A673 (cell line): Measurements from ENCODE around the gene ANKRD55. TPM values are rescaled to one million over a fixed set of nuclear protein-coding genes. Genes with fewer than 3 reads are reported as not detected.
"Not testable (repeated sequence)": the region's sequence is repeated elsewhere in the genome, so short reads cannot be mapped to it uniquely, and the experiment has no call there.

Experiments used
- BruUV-seq: library from RNA; stranded (reverse); fragments of 400-500 nt; replicated peaks from 2 replicates; lab custom pipeline; 2021; lab: Mats Ljungman, UMichigan
- CTCF ChIA-PET: fragments of 300-600 bp; sonication (Branson Sonifier 250); formaldehyde crosslinking; loops from one replicate; lab custom pipeline; 2022; ENCODE audit warnings: antibody characterized with exemption; lab: Charles Lee
- POLR2A ChIA-PET: fragments of 300-600 bp; sonication (Branson Sonifier 250); formaldehyde crosslinking; loops from one replicate; lab custom pipeline; 2022; ENCODE audit warnings: antibody characterized with exemption; ENCODE audit not compliant: low non-redundant PET; lab: Charles Lee
- DNase-seq: peaks from one replicate; pipeline ENCODE4 v3.0.0-alpha.2; 2015; ENCODE audit warnings: low spot score
- H3K27ac ChIP-seq: fragments of 200-600 bp; sonication (generic); 2 replicates; pipeline ENCODE4 v1.5.1; 2016; ENCODE audit warnings: mixed run types, low read depth, mild to moderate bottlenecking, mixed read lengths, antibody characterized with exemption, low read length; ENCODE audit not compliant: poor library complexity, severe bottlenecking
- H3K27me3 ChIP-seq: fragments of 200-600 bp; sonication (generic); replicated peaks from 2 replicates; pipeline ENCODE4 v1.6.1; 2017; ENCODE audit warnings: mixed run types, low read depth, mild to moderate bottlenecking, mixed read lengths, antibody characterized with exemption, low read length; ENCODE audit not compliant: insufficient read depth, poor library complexity
- H3K36me3 ChIP-seq: fragments of 200-600 bp; sonication (generic); 2 replicates; pipeline ENCODE4 v1.6.1; 2016; ENCODE audit warnings: mixed run types, mild to moderate bottlenecking, mixed read lengths, antibody characterized with exemption, low read length; ENCODE audit not compliant: insufficient read depth, poor library complexity, severe bottlenecking
- H3K4me1 ChIP-seq: fragments of 200-600 bp; sonication (generic); 2 replicates; pipeline ENCODE4 v1.6.1; 2017; ENCODE audit warnings: mixed run types, mild to moderate bottlenecking, mixed read lengths, antibody characterized with exemption, low read length; ENCODE audit not compliant: insufficient read depth, poor library complexity, severe bottlenecking
- H3K4me3 ChIP-seq: fragments of 200-600 bp; sonication (generic); 2 replicates; pipeline ENCODE4 v1.5.1; 2016; ENCODE audit warnings: low read depth, mixed run types, mild to moderate bottlenecking, mixed read lengths, low read length; ENCODE audit not compliant: poor library complexity, severe bottlenecking
- H3K9me3 ChIP-seq: fragments of 200-600 bp; sonication (generic); 2 replicates; pipeline ENCODE4 v1.6.1; 2016; ENCODE audit warnings: mixed run types, low read depth, mild to moderate bottlenecking, mixed read lengths, antibody characterized with exemption, low read length; ENCODE audit not compliant: poor library complexity, severe bottlenecking
- CTCF ChIP-seq: fragments of 300-800, 200-600 bp; sonication (generic); conservative IDR thresholded peaks from 2 replicates; pipeline ENCODE4 v1.5.1; 2017; ENCODE audit warnings: low read depth, mild to moderate bottlenecking, antibody characterized with exemption, low read length, moderate library complexity, mixed read lengths
- EZH2 ChIP-seq: fragments of 200-600 bp; sonication (generic); IDR thresholded peaks from 2 replicates; pipeline ENCODE4 v1.6.1; 2017; ENCODE audit warnings: borderline replicate concordance, low read depth, mild to moderate bottlenecking, mixed read lengths, antibody characterized with exemption, low read length; ENCODE audit not compliant: poor library complexity, severe bottlenecking
- intact Hi-C: fragments of 100-400 bp; cut with micrococcal nuclease; formaldehyde crosslinking; loops from one replicate; pipeline ENCODE4 v1.10.0; 2022; ENCODE audit not compliant: unreplicated experiment
- total RNA-seq: library from RNA; stranded (reverse); gene quantifications from 2 replicates; pipeline ENCODE4 v1.2.3, GENCODE V29; 2021

ANKRD55 gene
- total RNA-seq, 1 experiment from 2014 or later, result not detected

DNA sequence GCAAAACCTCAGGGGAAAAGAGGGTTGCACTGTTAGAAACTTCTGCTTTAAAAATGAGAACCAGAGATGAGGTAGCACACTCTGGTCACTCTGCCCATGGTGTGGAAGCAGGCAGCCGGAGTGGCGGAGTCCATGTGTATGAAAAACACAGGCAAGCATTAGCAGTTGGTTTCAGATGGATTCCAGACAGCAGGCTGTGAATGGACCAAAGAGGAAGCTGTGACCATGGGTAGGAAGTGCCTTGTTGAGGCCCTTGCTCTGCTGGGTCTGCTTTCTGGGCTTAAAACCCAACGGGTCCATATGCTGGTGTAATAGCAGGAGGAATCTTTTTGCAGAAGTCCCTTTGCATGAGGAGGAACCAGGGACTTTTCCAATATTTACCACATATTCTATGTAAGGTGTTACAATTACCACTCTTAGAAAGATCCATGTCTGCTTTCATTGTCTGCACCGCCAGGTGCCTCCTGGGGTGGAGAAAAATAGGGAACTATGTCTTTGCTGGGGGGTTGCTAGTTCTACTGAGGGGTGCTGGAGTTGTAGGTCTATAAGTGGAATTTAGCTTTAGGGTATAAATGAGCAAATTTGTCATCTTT, 77.0 kb downstream of the ANKRD55 start:
- no peak overlapping the region for H3K27ac ChIP-seq
- DNase-seq, result no peak
- no peak overlapping the region for H3K4me3 ChIP-seq
- POLR2A ChIA-PET, result no interaction called here
- CTCF ChIA-PET, result no interaction called here
- BruUV-seq, result no TSS peak
- no peaks in the 10 kb centered on the region for H3K36me3 ChIP-seq
- H3K9me3 ChIP-seq, result no peaks in the 10 kb centered on the region
- H3K4me1 ChIP-seq, result no peaks in the 10 kb centered on the region
- intact Hi-C loops, result no loop called here
- TF ChIP-seq CTCF, result no peak
- H3K27me3 ChIP-seq, result no peaks in the 10 kb centered on the region

DNA sequence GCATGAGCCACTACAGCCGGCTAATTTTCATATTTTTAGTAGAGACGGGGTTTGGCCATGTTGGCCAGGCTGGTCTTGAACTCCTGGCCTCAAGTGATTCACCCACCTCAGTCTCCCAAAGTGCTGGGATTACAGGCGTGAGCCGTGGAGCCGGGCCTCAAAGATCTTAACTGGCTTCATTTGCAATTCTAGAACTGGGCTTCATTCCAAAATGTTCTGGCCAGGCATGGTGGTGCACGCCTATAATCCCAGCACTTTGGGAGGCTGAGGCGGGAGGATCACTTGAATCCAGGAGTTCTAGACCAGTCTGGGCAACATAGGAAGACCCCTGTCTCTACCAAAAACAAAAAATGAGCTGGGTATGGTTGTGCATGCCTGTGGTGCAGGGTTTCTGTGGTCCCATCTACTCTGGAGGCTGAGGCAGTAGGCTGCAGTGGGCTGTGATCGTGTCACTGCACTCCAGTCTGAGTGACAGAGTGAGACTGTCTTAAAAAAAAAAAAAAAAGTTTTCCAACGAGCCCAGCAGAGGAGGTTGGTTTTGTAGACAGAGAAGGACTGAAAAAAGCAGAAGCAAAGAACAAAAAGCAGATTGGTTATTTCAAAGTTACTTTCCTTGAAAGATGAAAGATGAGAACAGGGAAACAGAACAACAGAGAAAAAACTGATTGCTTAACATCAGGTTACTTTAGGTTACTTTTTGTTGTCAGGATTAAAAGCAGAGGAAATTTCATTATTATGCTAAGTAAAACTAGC, 78.2 kb downstream of the ANKRD55 start:
- CTCF ChIA-PET, result no interaction called here
- intact Hi-C loops, result no loop called here
- H3K9me3 ChIP-seq, result no peaks in the 10 kb centered on the region
- TF ChIP-seq EZH2 (no peak), CTCF (no peak)
- no peak overlapping the region for H3K27ac ChIP-seq
- no peak overlapping the region for H3K4me3 ChIP-seq
- no peak for DNase-seq
- no peaks in the 10 kb centered on the region for H3K36me3 ChIP-seq
- POLR2A ChIA-PET, result no interaction called here
- BruUV-seq, result no TSS peak
- H3K27me3 ChIP-seq, result no peaks in the 10 kb centered on the region
- H3K4me1 ChIP-seq, result no peaks in the 10 kb centered on the region

- no peak for DNase-seq
Measured at GRCh38 chr5:56152437-56152836, 80.7 kb downstream of the ANKRD55 start.

DNA sequence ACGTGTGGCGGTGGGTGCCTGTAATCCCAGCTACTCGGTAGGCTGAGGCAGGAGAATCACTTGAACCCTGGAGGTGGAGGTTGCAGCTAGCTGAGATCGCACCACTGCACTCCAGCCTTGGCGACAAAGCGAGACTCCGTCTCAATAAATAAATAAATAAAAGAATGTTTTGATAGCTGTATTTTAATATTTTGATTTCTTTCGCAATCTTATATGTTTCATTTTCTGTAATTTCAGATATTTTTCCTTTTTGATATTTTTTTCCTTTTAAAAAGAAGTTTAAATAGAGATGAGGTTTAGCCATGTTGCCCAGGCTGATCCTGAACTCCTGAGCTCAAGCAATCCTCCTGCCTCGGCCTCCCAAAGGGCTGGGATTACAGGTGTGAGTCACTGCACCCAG, 82.4 kb downstream of the ANKRD55 start:
- H3K27ac ChIP-seq, intact Hi-C loops, BruUV-seq, POLR2A ChIA-PET, DNase-seq, H3K27me3 ChIP-seq, H3K4me1 ChIP-seq, H3K36me3 ChIP-seq, H3K4me3 ChIP-seq, CTCF ChIA-PET, H3K9me3 ChIP-seq: not testable (repeated sequence)

More at GRCh38 chr5:56152437-56152836, 80.7 kb downstream of the ANKRD55 start:
- H3K36me3 ChIP-seq, result no peaks in the 10 kb centered on the region
- intact Hi-C loops, result no loop called here
- no peak for TF ChIP-seq EZH2
- no peak for TF ChIP-seq CTCF
- H3K27me3 ChIP-seq, result no peaks in the 10 kb centered on the region
- no TSS peak for BruUV-seq
- ChIA-PET POLR2A (no interaction called here), CTCF (no interaction called here)
- no peak overlapping the region for H3K4me3 ChIP-seq
- no peaks in the 10 kb centered on the region for H3K9me3 ChIP-seq
- no peak overlapping the region for H3K27ac ChIP-seq
- H3K4me1 ChIP-seq, result no peaks in the 10 kb centered on the region
